CD14-positive monocyte (primary cell): ENCODE results near the gene HNRNPA2B1. TPM values are rescaled to one million over a fixed set of nuclear protein-coding genes. Genes with fewer than 3 reads are reported as not detected.

ENCODE experiments used
- DNase-seq, 3 donors: peaks; one replicate each; pipeline ENCODE4 v3.0.0-alpha.2; 2011 to 2022
- H2AFZ ChIP-seq: 2 replicates; pipeline ENCODE4 v1.6.0; 2012; ENCODE audit warnings: mild to moderate bottlenecking, low read depth, low read length, inconsistent platforms; ENCODE audit not compliant: insufficient read depth, poor library complexity, severe bottlenecking
- H3K27ac ChIP-seq, 2 donors: 1 replicate in 1 of 2; 2 replicates in 1 of 2; pipeline ENCODE4 v1.5.1; 2012 to 2013; ENCODE audit warnings: low read length in 2 of 2, control low read depth in 1 of 2, inconsistent platforms in 1 of 2, low read depth in 1 of 2, mild to moderate bottlenecking in 1 of 2
- H3K27me3 ChIP-seq, 2 donors: one replicate each; pipeline versions ENCODE4 v1.6.0 to v1.6.1; 2011 to 2013; ENCODE audit warnings: low read length in 2 of 2; ENCODE audit not compliant: control insufficient read depth in 2 of 2, insufficient read depth in 2 of 2
- H3K36me3 ChIP-seq, 2 donors: replicated peaks in 1 of 2; 1 replicate in 1 of 2; 2 replicates in 1 of 2; pipeline versions ENCODE4 v1.5.1 to v1.6.1; 2012 to 2013; ENCODE audit warnings: low read length in 2 of 2, control low read depth in 1 of 2, inconsistent platforms in 1 of 2, mild to moderate bottlenecking in 1 of 2; ENCODE audit not compliant: insufficient read depth in 2 of 2, control insufficient read depth in 1 of 2
- H3K4me1 ChIP-seq, 2 donors: 1 replicate in 1 of 2; 2 replicates in 1 of 2; pipeline versions ENCODE4 v1.5.1 to v1.6.1; 2012 to 2013; ENCODE audit warnings: low read length in 2 of 2, control low read depth in 1 of 2, inconsistent platforms in 1 of 2, mild to moderate bottlenecking in 1 of 2, moderate library complexity in 1 of 2; ENCODE audit not compliant: insufficient read depth in 2 of 2, control insufficient read depth in 1 of 2
- H3K4me2 ChIP-seq: replicated peaks from 2 replicates; pipeline ENCODE3; 2012; ENCODE audit warnings: low read length, moderate library complexity, mild to moderate bottlenecking; ENCODE audit not compliant: poor library complexity, severe bottlenecking; ENCODE audit errors: extremely low read depth
- H3K4me3 ChIP-seq, 3 experiments: fragments of 200-600 bp in 1 of 3; sonication (generic) in 1 of 3; replicated peaks in 1 of 3; 1 replicate in 2 of 3; 2 replicates in 1 of 3; pipeline ENCODE4 v1.5.1; 2011 to 2013; ENCODE audit warnings: low read length in 3 of 3, mild to moderate bottlenecking in 3 of 3, control low read depth in 2 of 3, low read depth in 2 of 3, inconsistent platforms in 1 of 3, moderate library complexity in 1 of 3
- H3K79me2 ChIP-seq: 2 replicates; pipeline ENCODE4 v1.6.0; 2012; ENCODE audit warnings: mild to moderate bottlenecking, control low read depth, inconsistent platforms, low read length, moderate library complexity; ENCODE audit not compliant: insufficient read depth
- H3K9ac ChIP-seq: 2 replicates; pipeline ENCODE4 v1.6.0; 2017; ENCODE audit warnings: low read length, mild to moderate bottlenecking; ENCODE audit not compliant: insufficient read depth, poor library complexity, severe bottlenecking
- H3K9me3 ChIP-seq, 2 donors: replicated peaks in 1 of 2; 1 replicate in 1 of 2; 2 replicates in 1 of 2; pipeline versions ENCODE4 v1.5.1 to v1.6.1; 2012 to 2013; ENCODE audit warnings: low read length in 2 of 2, control low read depth in 1 of 2; ENCODE audit not compliant: control insufficient read depth in 1 of 2, insufficient read depth in 1 of 2
- H4K20me1 ChIP-seq: 2 replicates; pipeline ENCODE4 v1.6.0; 2012; ENCODE audit warnings: mild to moderate bottlenecking, low read length, control low read depth, moderate library complexity; ENCODE audit not compliant: insufficient read depth
- H3K27ac Mint-ChIP-seq, 7 donors: one replicate each; pipeline ENCODE4 v1.8.0; 2020; ENCODE audit warnings: mild to moderate bottlenecking in 7 of 7, mixed read lengths in 7 of 7, moderate library complexity in 6 of 7, inconsistent platforms in 2 of 7
- H3K27me3 Mint-ChIP-seq, 3 donors: one replicate each; pipeline ENCODE4 v1.8.0; 2021 to 2022; ENCODE audit warnings: low read depth in 3 of 3, mild to moderate bottlenecking in 3 of 3, mixed read lengths in 3 of 3, moderate library complexity in 3 of 3, inconsistent platforms in 1 of 3
- H3K36me3 Mint-ChIP-seq, 2 donors: one replicate each; pipeline ENCODE4 v1.8.0; 2020; ENCODE audit warnings: mixed read lengths in 2 of 2, inconsistent platforms in 1 of 2, mild to moderate bottlenecking in 1 of 2
- H3K4me1 Mint-ChIP-seq: one replicate; pipeline ENCODE4 v1.8.0; 2020; ENCODE audit warnings: mild to moderate bottlenecking, mixed read lengths
- H3K4me3 Mint-ChIP-seq, 2 donors: one replicate each; pipeline ENCODE4 v1.8.0; 2020; ENCODE audit warnings: mild to moderate bottlenecking in 2 of 2, mixed read lengths in 2 of 2, moderate library complexity in 1 of 2
- H3K9me3 Mint-ChIP-seq, 7 donors: one replicate each; pipeline ENCODE4 v1.8.0; 2020 to 2022; ENCODE audit warnings: mixed read lengths in 7 of 7, mild to moderate bottlenecking in 6 of 7, moderate library complexity in 6 of 7, inconsistent platforms in 2 of 7
- WGBS: methylation state at CpG from one replicate; pipeline ENCODE4 v1.1.5; 2013; ENCODE audit warnings: missing lambda C conversion rate; ENCODE audit not compliant: insufficient coverage; 5-methylcytosine and 5-hydroxymethylcytosine counted together
- intact Hi-C, 2 donors: fragments of 100-400 bp; cut with micrococcal nuclease; formaldehyde crosslinking; loops; one replicate each; pipeline versions ENCODE4 v1.15.0 to v1.15.1; 2023
- polyA plus RNA-seq, 3 donors: library from polyadenylated mRNA; depleted of rRNA in 1 of 3; unstranded in 2 of 3; stranded (reverse) in 1 of 3; fragments of 300-500 nt in 2 of 3; fragments of >200 nt in 1 of 3; fragmentation: Illumina TruSeq in 2 of 3; gene quantifications; 1 replicate in 2 of 3; 2 replicates in 1 of 3; pipeline ENCODE4 v1.2.3, GENCODE V29; 2012 to 2021
- TF ChIP-seq, protein P1 (sequence below): fragments of 200-600 bp; IDR thresholded peaks from one replicate; pipeline ENCODE4 v1.8.0; 2022; ENCODE audit warnings: antibody characterized with exemption, mild to moderate bottlenecking

The HNRNPA2B1 gene
- polyA plus RNA-seq, 3 donors, result 249 to 391 (median 269) TPM

DNA sequence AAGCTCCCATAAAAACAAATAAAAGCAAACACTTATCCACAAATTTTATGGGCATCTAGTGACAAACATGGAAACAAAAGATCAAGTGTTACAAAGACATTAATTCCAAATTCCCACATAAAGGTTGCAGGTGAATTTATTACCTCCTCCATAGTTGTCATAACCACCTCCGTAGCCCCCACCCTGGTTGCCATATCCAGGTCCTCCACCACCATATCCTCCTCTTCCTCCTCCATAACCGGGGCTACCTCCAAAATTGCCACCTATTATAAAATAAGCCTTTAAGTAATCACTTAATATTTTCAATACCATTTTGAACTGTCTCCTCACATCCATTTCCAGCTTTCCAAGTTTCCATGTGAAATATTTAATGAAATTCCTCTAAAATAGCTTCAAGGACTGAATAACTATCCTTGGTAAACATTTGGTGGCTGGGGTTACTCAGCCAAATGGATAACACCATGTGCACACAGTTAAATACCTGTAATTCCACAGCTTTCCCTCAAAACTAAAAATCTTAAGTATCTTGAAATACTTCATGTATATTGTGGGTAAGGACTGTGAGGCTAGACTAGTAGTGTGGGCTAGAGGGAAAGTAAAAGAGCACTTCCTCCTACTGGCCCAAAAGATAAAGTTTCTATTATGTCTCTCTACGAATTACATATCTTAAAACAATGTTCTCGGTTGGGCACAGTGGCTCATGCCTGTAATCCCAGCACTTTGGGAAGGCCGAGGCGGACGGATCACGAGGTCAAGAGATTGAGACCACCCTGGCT lies 6.9 kb downstream of the HNRNPA2B1 start:
- Histone ChIP-seq H3K27ac (peak overlapping the region in 1 of 2 donors; percentile 21), H3K4me3 (no peak overlapping the region), H3K9ac (no peak overlapping the region), H3K27me3 (no peaks in the 10 kb centered on the region), H4K20me1 (peaks cover 100% of the 10 kb centered on the region), H3K36me3 (peaks cover 84 to 87% of the 10 kb centered on the region in 2 donors), H3K4me2 (no peak overlapping the region), H3K9me3 (no peaks in the 10 kb centered on the region), H3K4me1 (peaks cover 46 to 57% of the 10 kb centered on the region in 2 donors), H2AFZ (no peak overlapping the region), H3K79me2 (peaks cover 91% of the 10 kb centered on the region)
- intact Hi-C loops, result loop anchor here in 1 of 2 donors (5.0 to 10.0 kb wide), 2 partner anchors 91 to 121 kb away; no protein-coding TSS in a partner anchor
- DNase-seq, result no peak
- Mint-ChIP-seq H3K36me3 (peaks cover 84 to 87% of the 10 kb centered on the region in 2 donors), H3K27me3 (no peaks in the 10 kb centered on the region), H3K4me1 (peaks cover 58% of the 10 kb centered on the region), H3K27ac (peak overlapping the region; percentile 26 to 83 (median 74)), H3K4me3 (peak overlapping the region in 1 of 2 donors; percentile 21), H3K9me3 (no peaks in the 10 kb centered on the region)
- WGBS, result 57% methylated on average over 3 of the region's 8 CpGs
- TF ChIP-seq, protein P1, sequence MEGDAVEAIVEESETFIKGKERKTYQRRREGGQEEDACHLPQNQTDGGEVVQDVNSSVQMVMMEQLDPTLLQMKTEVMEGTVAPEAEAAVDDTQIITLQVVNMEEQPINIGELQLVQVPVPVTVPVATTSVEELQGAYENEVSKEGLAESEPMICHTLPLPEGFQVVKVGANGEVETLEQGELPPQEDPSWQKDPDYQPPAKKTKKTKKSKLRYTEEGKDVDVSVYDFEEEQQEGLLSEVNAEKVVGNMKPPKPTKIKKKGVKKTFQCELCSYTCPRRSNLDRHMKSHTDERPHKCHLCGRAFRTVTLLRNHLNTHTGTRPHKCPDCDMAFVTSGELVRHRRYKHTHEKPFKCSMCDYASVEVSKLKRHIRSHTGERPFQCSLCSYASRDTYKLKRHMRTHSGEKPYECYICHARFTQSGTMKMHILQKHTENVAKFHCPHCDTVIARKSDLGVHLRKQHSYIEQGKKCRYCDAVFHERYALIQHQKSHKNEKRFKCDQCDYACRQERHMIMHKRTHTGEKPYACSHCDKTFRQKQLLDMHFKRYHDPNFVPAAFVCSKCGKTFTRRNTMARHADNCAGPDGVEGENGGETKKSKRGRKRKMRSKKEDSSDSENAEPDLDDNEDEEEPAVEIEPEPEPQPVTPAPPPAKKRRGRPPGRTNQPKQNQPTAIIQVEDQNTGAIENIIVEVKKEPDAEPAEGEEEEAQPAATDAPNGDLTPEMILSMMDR, result no peak

DNA sequence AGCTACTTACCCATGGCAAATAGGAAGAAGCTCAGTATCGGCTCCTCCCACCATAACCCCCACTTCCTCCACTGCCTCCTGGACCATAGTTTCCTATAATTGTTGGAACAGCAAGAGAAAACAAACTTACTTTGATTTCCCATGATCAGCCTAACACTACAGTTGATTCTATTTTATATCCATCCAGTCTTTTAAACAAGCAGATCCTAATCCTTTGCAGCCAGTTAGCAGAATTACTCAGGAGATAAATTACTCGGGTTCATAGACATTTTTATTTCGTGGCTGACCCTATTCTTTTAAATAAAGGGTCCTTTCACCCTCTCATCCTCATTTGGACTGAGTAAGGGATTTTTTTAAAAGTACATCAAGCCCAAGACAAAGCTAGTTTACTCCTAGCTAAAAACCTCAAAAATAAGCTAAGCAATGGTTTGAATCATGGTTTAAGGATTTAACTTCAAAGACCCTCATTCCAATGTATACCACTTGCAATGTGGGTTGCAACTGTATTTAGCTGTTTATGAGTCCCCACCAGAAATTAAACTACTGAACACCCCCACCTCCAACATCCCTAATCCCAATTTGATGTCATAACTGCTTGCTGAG lies 8.0 kb downstream of the HNRNPA2B1 start:
- Histone ChIP-seq H3K4me2 (no peak overlapping the region), H3K9me3 (no peaks in the 10 kb centered on the region), H4K20me1 (peaks cover 100% of the 10 kb centered on the region), H3K36me3 (peaks cover 84 to 93% of the 10 kb centered on the region in 2 donors), H3K4me3 (no peak overlapping the region), H3K27me3 (no peaks in the 10 kb centered on the region), H3K79me2 (peaks cover 84% of the 10 kb centered on the region), H3K27ac (no peak overlapping the region), H3K9ac (no peak overlapping the region), H3K4me1 (peaks cover 44 to 56% of the 10 kb centered on the region in 2 donors), H2AFZ (no peak overlapping the region)
- no peak for DNase-seq
- WGBS, result no CpG with 5 or more reads among the region's 3 CpGs
- TF ChIP-seq, protein P1, result no peak
- no peaks in the 10 kb centered on the region for H3K27me3 Mint-ChIP-seq
- H3K27ac Mint-ChIP-seq, result peak overlapping the region in 3 of 7 donors; percentile 8 to 68 (median 27)
- intact Hi-C loops, result loop anchor here in 1 of 2 donors (5.0 to 10.0 kb wide), 2 partner anchors 90 to 122 kb away; no protein-coding TSS in a partner anchor
- peaks cover 79 to 88% of the 10 kb centered on the region in 2 donors for H3K36me3 Mint-ChIP-seq
- H3K4me1 Mint-ChIP-seq, result peaks cover 63% of the 10 kb centered on the region
- H3K4me3 Mint-ChIP-seq, result no peak overlapping the region
- no peaks in the 10 kb centered on the region for H3K9me3 Mint-ChIP-seq
